Body of pancreas (tissue), 4 donors: Measurements from ENCODE around the gene USP49.

Experiments
- CTCF ChIP-seq, 7 experiments: fragments of 450-650 bp in 4 of 7; fragments of 200-600 bp in 3 of 7; sonication (generic) in 3 of 7; IDR thresholded peaks; one replicate each; pipeline ENCODE4 v1.5.1; 2016 to 2019; ENCODE audit warnings: antibody characterized with exemption in 7 of 7
- POLR2A ChIP-seq, 3 donors: fragments of 450-650 bp; IDR thresholded peaks; one replicate each; pipeline ENCODE4 v1.6.1; 2016; ENCODE audit warnings: antibody characterized with exemption in 3 of 3, mild to moderate bottlenecking in 2 of 3

- TF ChIP-seq CTCF (IDR thresholded peaks at IDR 0.05) (no peak), POLR2A (IDR thresholded peaks at IDR 0.05) (no peak)
Observed at GRCh38 chr6:41850861-41851260, 44.3 kb downstream of the USP49 start.
